ENCODE results near the gene NAT8L.

NAT8L gene

DNA sequence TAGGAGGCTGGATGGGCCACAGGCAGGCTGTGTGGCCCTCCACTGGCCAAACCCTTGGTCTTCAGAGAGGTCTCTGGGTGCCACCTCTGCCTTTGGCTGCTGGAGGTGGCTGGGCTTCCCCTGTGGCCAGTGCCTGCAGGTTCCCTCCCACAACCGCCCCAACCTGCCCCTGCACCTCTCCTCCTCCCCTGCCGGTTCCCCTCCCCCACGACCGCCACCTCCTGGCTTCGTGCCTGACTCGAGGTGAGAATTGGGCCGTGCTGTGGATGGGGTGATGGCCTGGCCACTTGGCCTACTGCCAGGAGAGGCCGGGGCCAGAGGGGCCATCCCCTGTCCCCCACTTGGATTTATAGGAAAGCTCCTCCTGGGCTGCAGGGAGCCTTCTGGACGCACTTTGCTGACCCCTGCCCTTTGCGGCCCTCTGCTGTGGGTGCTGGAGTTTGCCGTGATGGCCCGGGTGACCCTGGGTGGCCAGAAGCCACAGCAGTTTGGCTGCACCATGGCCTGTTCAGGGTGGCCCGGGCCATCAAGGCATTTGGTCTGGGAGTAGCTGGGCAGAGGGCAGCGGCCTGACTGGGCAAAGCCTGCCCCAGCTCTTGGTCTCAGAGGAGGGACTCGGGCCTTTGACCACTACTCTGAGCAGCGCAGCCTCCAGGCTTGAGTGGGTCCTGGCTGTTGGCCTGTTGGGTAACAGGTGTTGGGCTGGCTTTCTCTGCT lies 3.8 kb downstream of the NAT8L start:
- no peaks in the 10 kb centered on the region for H3K36me3 ChIP-seq
- no peak overlapping the region for H3K27ac ChIP-seq
- peaks cover 53% of the 10 kb centered on the region for H3K27me3 ChIP-seq
- H3K4me3 ChIP-seq (ENCODE audit: low read depth in 1 of 2, low read length in 1 of 2) = no peak overlapping the region
- TF ChIP-seq, protein P1, sequence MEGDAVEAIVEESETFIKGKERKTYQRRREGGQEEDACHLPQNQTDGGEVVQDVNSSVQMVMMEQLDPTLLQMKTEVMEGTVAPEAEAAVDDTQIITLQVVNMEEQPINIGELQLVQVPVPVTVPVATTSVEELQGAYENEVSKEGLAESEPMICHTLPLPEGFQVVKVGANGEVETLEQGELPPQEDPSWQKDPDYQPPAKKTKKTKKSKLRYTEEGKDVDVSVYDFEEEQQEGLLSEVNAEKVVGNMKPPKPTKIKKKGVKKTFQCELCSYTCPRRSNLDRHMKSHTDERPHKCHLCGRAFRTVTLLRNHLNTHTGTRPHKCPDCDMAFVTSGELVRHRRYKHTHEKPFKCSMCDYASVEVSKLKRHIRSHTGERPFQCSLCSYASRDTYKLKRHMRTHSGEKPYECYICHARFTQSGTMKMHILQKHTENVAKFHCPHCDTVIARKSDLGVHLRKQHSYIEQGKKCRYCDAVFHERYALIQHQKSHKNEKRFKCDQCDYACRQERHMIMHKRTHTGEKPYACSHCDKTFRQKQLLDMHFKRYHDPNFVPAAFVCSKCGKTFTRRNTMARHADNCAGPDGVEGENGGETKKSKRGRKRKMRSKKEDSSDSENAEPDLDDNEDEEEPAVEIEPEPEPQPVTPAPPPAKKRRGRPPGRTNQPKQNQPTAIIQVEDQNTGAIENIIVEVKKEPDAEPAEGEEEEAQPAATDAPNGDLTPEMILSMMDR (IDR thresholded peaks at IDR 0.05) = no peak
- H3K4me1 ChIP-seq (ENCODE audit: control insufficient read depth in 1 of 2, insufficient read depth in 1 of 2, low read depth in 1 of 2, low read length in 1 of 2) = peaks cover 0 to 9% of the 10 kb centered on the region in 2 experiments
- H3K9me3 ChIP-seq = no peaks in the 10 kb centered on the region

DNA sequence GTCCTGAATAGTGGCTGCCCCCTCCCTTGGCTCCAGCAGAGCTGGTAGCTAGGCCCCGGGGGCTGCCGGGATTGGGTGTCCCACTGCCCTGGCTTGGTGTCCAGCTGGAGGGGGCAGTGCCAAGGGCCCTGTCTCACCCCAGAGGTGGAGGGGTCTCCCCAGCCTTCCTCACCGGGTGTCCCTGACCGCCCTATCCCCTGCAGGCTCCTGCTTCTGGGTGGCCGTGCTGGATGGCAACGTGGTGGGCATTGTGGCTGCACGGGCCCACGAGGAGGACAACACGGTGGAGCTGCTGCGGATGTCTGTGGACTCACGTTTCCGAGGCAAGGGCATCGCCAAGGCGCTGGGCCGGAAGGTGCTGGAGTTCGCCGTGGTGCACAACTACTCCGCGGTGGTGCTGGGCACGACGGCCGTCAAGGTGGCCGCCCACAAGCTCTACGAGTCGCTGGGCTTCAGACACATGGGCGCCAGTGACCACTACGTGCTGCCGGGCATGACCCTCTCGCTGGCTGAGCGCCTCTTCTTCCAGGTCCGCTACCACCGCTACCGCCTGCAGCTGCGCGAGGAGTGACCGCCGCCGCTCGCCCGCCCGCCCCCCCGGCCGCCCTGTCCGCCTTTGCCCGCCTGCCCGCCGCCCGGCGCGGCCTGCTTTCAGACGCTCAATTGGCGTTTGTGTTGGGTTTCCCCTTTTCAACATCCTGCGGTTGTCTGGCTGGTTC lies 4.6 kb downstream of the NAT8L start:
- TF ChIP-seq, protein P1 (IDR thresholded peaks at IDR 0.05) = no peak
- Histone ChIP-seq H3K27me3 (peaks cover 45% of the 10 kb centered on the region), H3K36me3 (no peaks in the 10 kb centered on the region), H3K4me1 (ENCODE audit: control insufficient read depth in 1 of 2, insufficient read depth in 1 of 2, low read depth in 1 of 2, low read length in 1 of 2) (peaks cover 0 to 4% of the 10 kb centered on the region in 2 experiments), H3K27ac (no peak overlapping the region), H3K4me3 (ENCODE audit: low read depth in 1 of 2, low read length in 1 of 2) (no peak overlapping the region), H3K9me3 (no peaks in the 10 kb centered on the region)

DNA sequence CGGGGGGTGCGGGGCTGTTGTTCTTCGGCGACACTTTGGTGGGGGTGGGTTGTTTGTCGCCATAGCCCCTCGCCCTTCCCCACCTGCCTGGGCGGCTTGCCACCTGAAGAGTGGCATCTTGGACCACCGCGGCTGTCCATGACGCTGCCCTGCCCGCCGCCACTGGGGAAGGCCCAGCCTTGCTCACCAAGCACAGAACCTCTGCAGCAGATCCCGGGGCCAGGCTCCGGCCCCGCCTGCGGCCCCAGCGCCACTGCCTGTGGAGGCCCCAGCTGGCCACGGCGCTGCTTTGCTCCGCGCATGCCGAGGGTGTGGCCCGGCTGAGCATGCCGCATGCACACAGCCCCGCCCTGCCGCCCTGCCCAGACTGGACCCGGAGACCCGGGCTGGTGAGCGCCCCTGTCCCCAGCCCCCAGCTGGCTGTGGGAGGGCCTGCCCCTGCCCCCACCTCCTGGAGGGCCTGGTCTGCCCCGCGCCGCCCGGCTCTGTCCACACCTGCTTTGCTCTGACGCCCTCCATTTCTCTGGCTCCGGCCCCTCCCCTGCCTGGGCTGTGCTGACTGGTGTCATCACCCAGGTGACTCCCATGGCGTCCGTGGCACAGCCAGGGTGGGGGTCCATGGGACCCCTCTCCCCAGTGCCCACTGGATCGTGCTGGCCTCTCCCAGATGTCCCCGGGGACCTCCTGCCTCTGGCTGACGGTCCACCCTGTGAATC lies 5.3 kb downstream of the NAT8L start:
- Histone ChIP-seq H3K36me3 (no peaks in the 10 kb centered on the region), H3K27me3 (peaks cover 40% of the 10 kb centered on the region), H3K27ac (no peak overlapping the region), H3K4me1 (ENCODE audit: control insufficient read depth in 1 of 2, insufficient read depth in 1 of 2, low read depth in 1 of 2, low read length in 1 of 2) (peaks cover 0 to 4% of the 10 kb centered on the region in 2 experiments), H3K4me3 (ENCODE audit: low read depth in 1 of 2, low read length in 1 of 2) (no peak overlapping the region), H3K9me3 (no peaks in the 10 kb centered on the region)
- TF ChIP-seq, protein P1 (IDR thresholded peaks at IDR 0.05) = no peak

DNA sequence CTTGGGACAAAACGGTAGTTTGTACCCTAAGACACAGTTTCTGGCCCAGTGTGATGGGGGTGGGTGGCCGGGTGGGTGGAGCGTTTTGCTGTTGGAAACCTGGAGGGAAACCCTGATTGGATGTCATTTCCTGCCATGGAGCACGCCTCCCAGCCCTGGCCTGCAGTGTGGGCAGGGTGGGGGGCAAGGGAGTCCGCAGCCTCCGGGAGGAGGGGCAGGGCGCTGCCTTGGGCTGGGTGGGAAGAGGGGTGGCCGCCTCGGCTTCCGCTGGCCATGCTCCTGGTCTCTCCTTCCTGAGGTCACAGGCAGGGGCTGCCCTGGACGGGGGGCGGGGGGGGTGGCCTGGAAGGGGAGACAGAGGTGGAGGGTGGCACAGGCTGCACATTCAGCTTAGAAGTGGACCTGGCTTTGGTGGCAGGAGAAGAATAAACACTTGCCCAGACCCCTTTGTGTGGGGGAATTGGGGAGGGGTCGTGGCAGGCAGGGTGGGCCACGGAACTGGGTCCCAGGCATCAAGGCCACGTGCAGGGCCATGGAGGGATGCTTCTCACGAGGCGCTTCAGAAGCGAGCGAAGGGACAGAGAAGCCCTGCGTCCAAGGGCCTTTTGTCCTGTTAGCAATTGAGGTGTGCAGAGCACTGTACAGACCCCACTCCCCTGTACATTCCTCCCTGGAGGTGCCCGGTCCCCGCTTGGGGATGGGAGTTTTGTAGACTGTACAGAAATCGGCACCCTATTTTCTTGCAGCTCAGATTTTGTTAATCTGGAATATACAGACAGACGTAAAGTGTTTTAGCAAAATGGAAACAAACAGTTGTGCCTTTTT lies 6.2 kb downstream of the NAT8L start:
- no peak overlapping the region for H3K4me3 ChIP-seq (ENCODE audit: low read depth in 1 of 2, low read length in 1 of 2)
- TF ChIP-seq, protein P1 (IDR thresholded peaks at IDR 0.05) = no peak

DNA sequence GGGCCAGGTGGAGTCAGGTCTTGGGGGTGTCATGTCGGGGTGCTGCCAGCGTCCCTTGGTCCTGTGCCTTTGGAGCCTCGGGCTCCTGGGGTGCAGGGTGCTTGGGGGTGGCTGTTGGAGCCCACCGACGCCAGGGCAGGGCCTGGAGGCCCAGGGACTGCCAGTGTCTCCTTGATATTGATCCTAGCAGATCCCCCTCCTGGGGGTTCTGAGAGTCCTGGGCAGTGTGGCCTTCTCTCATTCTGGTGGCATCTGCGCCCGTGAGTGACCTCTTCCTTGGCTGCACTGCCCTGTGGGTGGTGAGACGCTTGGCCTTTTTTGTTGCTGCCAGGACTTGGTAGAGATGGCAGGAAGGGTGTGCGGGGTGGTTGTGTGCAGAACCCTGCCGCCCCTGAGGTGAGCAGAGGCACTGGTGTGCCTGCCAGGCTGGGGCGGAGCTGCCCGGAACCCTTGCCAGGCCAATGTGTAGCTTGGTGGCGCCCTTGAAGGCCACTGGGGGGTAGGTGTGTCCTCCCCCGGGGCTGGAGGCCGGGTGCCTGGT lies 7.0 kb downstream of the NAT8L start:
- TF ChIP-seq, protein P1 (IDR thresholded peaks at IDR 0.05) = no peak
- Histone ChIP-seq H3K36me3 (no peaks in the 10 kb centered on the region), H3K4me1 (ENCODE audit: control insufficient read depth in 1 of 2, insufficient read depth in 1 of 2, low read depth in 1 of 2, low read length in 1 of 2) (no peaks in the 10 kb centered on the region), H3K4me3 (ENCODE audit: low read depth in 1 of 2, low read length in 1 of 2) (no peak overlapping the region), H3K9me3 (no peaks in the 10 kb centered on the region), H3K27ac (no peak overlapping the region), H3K27me3 (peaks cover 24% of the 10 kb centered on the region)

More for the DNA sequence above, 6.2 kb downstream of the NAT8L start:
- Histone ChIP-seq H3K27me3 (peaks cover 31% of the 10 kb centered on the region), H3K4me1 (ENCODE audit: control insufficient read depth in 1 of 2, insufficient read depth in 1 of 2, low read depth in 1 of 2, low read length in 1 of 2) (no peaks in the 10 kb centered on the region), H3K27ac (no peak overlapping the region), H3K36me3 (no peaks in the 10 kb centered on the region), H3K9me3 (no peaks in the 10 kb centered on the region)

All from neutrophil (primary cell).